Panc1 (cell line): ENCODE data around the gene KAT8.

Source experiments
- POLR2AphosphoS5 ChIP-seq: IDR thresholded peaks from 2 replicates; pipeline ENCODE4 v1.6.1; 2012; ENCODE audit warnings: mild to moderate bottlenecking, low read depth, low read length, moderate library complexity
- TCF7L2 ChIP-seq: IDR thresholded peaks from 2 replicates; pipeline ENCODE4 v1.6.1; 2011; ENCODE audit warnings: mild to moderate bottlenecking, low read depth, low read length, inconsistent platforms
- TF ChIP-seq, protein P1 (sequence below): fragments of 450-650 bp; IDR thresholded peaks from 2 replicates; pipeline ENCODE4 v1.5.1; 2017; ENCODE audit warnings: mild to moderate bottlenecking

DNA sequence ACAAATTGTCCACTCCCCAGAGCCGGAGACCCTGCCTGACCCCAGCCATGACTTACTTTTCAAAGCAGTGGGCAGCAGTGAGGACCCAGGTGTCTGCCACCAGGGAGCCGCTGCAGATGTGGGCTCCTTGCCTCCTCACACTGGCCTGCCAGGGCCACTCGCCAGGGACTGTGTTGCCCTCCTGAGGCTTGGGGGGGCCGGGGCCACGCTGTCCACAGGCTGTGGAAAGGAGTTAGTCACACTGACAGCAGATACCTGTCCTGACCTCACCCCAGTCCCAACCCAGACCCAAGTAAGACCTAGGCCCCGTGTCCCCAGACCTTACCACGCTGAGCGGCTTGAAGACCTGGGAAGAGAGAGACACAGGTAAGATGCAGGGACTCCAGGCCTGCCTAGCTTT, 30.0 kb upstream of the KAT8 start:
- TF ChIP-seq TCF7L2: no peak
- TF ChIP-seq, protein P1, sequence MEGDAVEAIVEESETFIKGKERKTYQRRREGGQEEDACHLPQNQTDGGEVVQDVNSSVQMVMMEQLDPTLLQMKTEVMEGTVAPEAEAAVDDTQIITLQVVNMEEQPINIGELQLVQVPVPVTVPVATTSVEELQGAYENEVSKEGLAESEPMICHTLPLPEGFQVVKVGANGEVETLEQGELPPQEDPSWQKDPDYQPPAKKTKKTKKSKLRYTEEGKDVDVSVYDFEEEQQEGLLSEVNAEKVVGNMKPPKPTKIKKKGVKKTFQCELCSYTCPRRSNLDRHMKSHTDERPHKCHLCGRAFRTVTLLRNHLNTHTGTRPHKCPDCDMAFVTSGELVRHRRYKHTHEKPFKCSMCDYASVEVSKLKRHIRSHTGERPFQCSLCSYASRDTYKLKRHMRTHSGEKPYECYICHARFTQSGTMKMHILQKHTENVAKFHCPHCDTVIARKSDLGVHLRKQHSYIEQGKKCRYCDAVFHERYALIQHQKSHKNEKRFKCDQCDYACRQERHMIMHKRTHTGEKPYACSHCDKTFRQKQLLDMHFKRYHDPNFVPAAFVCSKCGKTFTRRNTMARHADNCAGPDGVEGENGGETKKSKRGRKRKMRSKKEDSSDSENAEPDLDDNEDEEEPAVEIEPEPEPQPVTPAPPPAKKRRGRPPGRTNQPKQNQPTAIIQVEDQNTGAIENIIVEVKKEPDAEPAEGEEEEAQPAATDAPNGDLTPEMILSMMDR: no peak
- TF ChIP-seq POLR2AphosphoS5: no peak
